ENCODE data around the gene LRRC36. TPM values are rescaled to one million over a fixed set of nuclear protein-coding genes. Genes with fewer than 3 reads are reported as not detected.

LRRC36 gene
- 1 to 10 TPM in 1 of 2 donors, not detected in 1; 1.6 TPM for total RNA-seq

GRCh38 chr16:67326472-67327309 lies at the start of gene LRRC36, which contains the start of gene KCTD19:
Gene LRRC36 (plus strand): TSS chr16:67326815. CDS start chr16:67326863, 48 bp downstream.
Gene KCTD19 (minus strand): TSS chr16:67326741. CDS start chr16:67326707, 34 bp downstream.
- H3K27ac Mint-ChIP-seq, result peak within 1 kb of the TSS; percentile 64
- ATAC-seq (replicated peaks), result peak; percentile 89
- peaks cover 4% of the 10 kb centered on the region for H3K4me1 Mint-ChIP-seq
- H3K4me3 Mint-ChIP-seq, result peak within 1 kb of the TSS; percentile 71
- H3K36me3 Mint-ChIP-seq (ENCODE audit: low read depth), result no peaks in the 10 kb centered on the region
- H3K9me3 Mint-ChIP-seq, result no peaks in the 10 kb centered on the region
- peaks cover 31% of the 10 kb centered on the region for H3K27me3 Mint-ChIP-seq

DNA sequence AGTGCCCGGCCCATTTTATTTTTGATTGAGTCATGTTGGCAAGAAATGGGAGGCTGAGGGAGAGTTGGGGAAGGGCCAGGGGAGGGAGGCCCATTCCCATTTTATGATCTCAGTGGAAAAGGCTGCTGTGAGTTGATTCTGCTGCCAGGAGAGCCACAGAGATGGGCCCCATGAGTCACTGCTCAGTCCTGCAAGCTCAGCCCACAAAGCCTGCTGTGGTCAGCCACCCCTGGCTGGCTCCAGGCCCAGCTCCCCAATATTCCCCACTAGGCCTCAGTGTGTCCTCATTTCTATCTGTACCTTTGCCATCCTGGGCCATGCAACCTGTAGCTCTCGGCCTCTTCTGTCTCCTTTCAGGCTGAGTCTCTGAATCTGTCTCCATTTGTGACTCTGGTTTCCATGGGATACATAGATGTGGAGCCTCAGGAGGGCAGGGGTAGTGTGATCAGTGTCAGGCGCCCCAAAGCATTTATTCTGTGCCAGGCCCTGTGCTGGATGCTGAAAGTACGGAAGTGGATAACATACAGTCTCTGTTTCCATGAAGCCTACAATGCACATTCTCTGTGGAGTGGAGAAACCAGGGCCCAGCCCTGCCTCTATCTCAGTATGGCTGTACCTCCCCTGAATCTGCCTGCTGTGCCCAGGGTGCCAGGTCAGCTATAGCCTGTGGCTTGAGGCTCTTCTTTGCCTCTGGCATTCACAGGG lies 49.2 kb upstream of the LRRC36 start:
- Mint-ChIP-seq H3K36me3 (ENCODE audit: low read depth) (peaks cover 28% of the 10 kb centered on the region), H3K4me1 (peaks cover 11% of the 10 kb centered on the region), H3K4me3 (peak overlapping the region; percentile 89), H3K27me3 (no peaks in the 10 kb centered on the region), H3K9me3 (no peaks in the 10 kb centered on the region), H3K27ac (peak overlapping the region; percentile 94)
- ATAC-seq (replicated peaks), result peak; percentile 60

DNA sequence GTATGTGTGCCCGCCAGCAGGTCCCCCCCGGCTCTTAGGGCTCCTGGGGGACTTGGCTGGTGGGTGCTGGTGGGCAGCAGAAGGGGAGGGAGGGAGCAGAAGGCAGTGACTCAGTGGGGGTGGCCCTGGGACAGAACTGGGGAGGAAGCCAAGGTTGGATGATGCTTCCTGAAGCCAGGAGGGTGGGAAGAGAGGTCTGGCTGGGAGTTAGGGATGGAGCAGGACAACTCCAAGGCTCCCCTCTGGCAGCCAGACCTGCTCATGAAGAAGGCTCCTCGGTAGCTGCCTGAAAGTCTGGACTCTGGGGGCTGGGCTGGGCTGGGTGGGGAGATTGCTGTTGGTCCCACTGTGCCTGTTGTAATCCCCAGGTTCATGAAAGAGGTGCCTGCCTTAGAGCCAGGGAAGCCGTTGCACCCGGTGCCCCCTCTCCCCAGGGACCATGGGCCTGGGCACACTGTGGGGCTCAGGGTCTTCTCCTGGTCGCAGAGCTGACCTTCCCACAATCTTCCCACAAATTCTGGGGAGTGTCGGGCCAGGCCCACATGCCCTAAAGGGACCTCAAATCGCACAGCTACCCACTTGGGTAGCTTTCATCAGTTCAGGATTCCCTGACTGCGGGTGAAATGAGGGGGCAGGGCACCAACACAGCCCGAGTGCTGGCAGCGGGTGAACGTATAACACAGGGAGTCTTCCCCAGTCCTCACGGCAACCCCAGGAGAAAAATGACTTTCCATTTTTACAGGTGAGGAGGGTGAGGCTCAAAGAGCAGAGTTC lies 48.4 kb upstream of the LRRC36 start:
- Mint-ChIP-seq H3K4me3 (peak overlapping the region; percentile 89), H3K4me1 (peaks cover 11% of the 10 kb centered on the region), H3K27ac (peak overlapping the region; percentile 94), H3K27me3 (no peaks in the 10 kb centered on the region), H3K9me3 (no peaks in the 10 kb centered on the region), H3K36me3 (ENCODE audit: low read depth) (peaks cover 28% of the 10 kb centered on the region)
- no peak for ATAC-seq (replicated peaks)

GRCh38 chr16:67278773-67279295 lies 47.8 kb upstream of the LRRC36 start:
- H3K27ac Mint-ChIP-seq, result peak overlapping the region; percentile 94

DNA sequence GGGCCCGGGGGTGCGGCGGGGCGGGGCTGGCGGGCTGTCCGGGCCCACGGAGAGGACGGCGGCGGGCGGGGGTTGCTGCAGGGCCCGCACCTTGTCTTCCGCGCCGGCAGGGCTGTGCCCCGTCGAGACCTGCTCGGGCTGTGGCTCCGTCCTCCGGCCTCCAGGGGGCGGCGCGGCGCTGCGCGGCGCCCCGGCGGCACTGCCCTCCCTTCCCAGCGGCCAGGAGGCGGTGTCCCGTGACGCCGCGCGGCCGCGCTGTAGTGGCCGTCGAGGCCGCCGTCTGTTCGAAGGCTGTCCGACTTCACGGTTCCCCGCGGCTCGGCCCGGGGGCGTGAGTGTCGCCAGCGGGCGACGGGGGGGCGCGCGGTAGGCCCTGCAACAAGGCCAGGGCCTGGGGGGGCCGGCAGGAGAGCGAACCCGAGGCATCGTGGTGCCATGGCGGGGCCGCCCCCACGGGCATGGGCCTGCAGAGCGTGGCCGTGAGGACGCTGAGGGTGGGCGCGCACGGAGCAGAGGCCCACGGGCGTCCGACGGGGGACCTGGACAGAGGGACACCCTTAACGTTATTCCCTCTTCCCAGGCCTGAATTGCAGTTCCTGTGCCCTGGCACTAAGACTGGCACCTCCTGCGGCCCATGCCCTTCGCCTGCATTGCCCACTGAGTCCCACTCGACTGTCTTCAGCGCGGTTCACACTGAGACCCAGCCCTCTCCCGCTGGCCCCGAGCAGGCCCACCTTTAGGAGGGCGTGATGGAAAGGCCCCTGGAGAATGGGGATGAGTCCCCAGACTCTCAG lies 47.1 kb upstream of the LRRC36 start, which contains the start of gene PLEKHG4:
Gene PLEKHG4, plus strand, starts transcription at position 237 of the 794 bp plus-strand sequence. Its CDS starts 513 bp downstream, at position 750.
- Mint-ChIP-seq H3K27ac (peak within 1 kb of the TSS; percentile 94), H3K4me1 (peaks cover 11% of the 10 kb centered on the region), H3K4me3 (peak within 1 kb of the TSS; percentile 89), H3K9me3 (no peaks in the 10 kb centered on the region), H3K36me3 (ENCODE audit: low read depth) (peaks cover 28% of the 10 kb centered on the region), H3K27me3 (no peaks in the 10 kb centered on the region)
- ATAC-seq (replicated peaks), result peak; percentile 90

More at GRCh38 chr16:67278773-67279295, 47.8 kb upstream of the LRRC36 start:
- no peaks in the 10 kb centered on the region for H3K27me3 Mint-ChIP-seq
- peak; percentile 70 for ATAC-seq (replicated peaks)
- no peaks in the 10 kb centered on the region for H3K9me3 Mint-ChIP-seq
- H3K36me3 Mint-ChIP-seq (ENCODE audit: low read depth), result peaks cover 28% of the 10 kb centered on the region
- peak overlapping the region; percentile 89 for H3K4me3 Mint-ChIP-seq
- peaks cover 11% of the 10 kb centered on the region for H3K4me1 Mint-ChIP-seq

DNA sequence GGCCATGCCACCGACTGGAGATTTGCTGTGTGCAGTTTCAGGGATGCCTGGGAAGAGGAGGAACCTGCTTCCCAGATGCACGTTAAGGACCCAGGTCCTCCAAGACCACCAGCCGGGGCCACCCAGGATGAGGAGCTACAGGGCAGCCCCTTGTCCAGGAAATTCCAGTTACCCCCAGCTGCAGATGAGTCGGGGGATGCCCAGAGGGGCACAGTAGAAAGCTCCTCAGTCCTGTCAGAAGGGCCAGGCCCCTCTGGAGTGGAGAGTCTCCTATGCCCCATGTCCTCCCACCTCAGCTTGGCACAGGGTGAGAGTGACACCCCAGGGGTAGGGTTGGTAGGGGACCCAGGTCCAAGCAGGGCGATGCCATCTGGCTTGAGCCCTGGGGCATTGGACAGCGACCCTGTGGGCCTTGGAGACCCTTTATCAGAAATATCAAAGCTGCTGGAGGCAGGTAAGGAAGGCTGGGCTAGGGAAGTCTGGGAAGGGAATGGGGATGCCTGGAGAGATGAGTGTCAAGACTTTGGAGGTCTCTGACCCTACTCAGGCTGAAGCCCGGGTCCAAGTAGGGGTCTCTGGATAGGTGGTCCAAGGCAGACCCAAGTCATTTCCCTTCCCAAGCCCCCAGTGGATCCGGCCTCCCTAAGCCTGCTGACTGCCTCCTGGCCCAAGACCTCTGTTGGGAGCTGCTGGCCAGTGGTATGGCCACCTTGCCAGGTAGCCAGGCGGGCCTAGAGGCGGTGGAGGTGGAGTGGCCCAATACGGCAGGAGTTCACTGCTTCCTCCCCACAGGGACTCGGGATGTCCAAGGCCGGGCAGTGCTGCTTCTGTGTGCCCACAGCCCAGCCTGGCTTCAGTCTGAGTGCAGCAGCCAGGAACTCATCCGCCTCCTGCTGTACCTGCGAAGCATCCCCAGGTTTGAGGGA lies 46.3 kb upstream of the LRRC36 start:
- H3K4me3 Mint-ChIP-seq, result peak overlapping the region; percentile 39
- peak overlapping the region; percentile 75 for H3K27ac Mint-ChIP-seq
- H3K27me3 Mint-ChIP-seq, result no peaks in the 10 kb centered on the region
- ATAC-seq (replicated peaks), result no peak
- peaks cover 24% of the 10 kb centered on the region for H3K36me3 Mint-ChIP-seq (ENCODE audit: low read depth)
- H3K4me1 Mint-ChIP-seq, result peaks cover 11% of the 10 kb centered on the region
- no peaks in the 10 kb centered on the region for H3K9me3 Mint-ChIP-seq

DNA sequence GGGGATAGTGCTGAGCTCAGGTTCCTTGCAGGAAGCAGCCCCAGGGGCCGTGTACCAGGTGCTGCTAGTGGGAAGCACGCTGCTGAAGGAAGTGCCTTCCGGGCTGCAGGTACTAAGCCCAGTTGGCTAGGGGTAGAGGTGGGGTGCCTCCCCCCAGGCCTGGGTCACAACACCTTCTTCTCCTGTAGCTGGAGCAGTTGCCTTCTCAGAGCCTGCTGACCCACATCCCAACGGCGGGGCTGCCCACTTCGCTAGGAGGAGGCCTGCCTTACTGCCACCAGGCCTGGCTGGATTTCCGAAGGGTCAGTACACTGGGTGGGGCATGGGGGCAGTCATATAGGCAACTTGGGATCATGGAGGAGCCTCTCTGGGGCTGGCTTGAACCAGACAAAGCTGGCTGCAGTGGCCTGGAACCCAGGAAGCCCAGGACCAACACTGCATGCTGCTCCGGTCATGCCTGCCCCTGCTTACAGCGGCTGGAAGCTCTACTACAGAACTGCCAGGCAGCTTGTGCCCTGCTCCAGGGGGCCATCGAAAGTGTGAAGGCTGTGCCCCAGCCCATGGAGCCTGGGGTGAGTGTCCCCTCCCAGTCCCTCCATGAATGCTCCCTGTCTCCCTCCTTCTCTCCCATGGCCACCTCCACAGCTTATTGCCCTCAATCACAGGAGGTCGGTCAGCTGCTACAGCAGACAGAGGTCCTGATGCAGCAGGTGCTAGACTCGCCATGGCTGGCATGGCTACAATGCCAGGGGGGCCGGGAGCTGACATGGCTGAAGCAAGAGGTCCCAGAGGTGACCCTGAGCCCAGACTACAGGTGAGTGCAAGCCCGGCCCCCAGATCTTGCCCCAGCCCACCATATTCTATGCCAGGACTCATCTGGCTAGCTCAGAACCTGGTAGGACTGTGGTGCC lies 44.8 kb upstream of the LRRC36 start:
- H3K4me3 Mint-ChIP-seq, result no peak overlapping the region
- no peaks in the 10 kb centered on the region for H3K9me3 Mint-ChIP-seq
- no peak overlapping the region for H3K27ac Mint-ChIP-seq
- peaks cover 10% of the 10 kb centered on the region for H3K36me3 Mint-ChIP-seq (ENCODE audit: low read depth)
- ATAC-seq (replicated peaks), result no peak
- H3K27me3 Mint-ChIP-seq, result no peaks in the 10 kb centered on the region
- peaks cover 6% of the 10 kb centered on the region for H3K4me1 Mint-ChIP-seq

DNA sequence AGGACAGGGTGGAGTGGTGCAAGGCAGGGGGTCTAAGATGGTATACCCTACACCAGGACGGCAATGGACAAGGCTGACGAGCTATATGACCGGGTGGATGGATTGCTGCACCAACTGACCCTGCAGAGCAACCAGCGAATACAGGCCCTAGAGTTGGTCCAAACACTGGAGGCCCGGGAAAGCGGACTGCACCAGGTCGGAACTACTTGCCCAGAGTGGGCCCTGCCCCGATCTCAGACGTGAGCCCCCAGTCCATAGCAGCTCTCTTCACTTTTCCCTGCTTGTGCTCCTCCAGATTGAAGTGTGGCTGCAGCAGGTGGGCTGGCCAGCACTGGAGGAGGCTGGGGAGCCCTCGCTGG lies 44.2 kb upstream of the LRRC36 start:
- no peaks in the 10 kb centered on the region for H3K9me3 Mint-ChIP-seq
- H3K27ac Mint-ChIP-seq, result peak overlapping the region; percentile 22
- peaks cover 4% of the 10 kb centered on the region for H3K36me3 Mint-ChIP-seq (ENCODE audit: low read depth)
- H3K4me1 Mint-ChIP-seq, result peaks cover 4% of the 10 kb centered on the region
- no peaks in the 10 kb centered on the region for H3K27me3 Mint-ChIP-seq
- no peak for ATAC-seq (replicated peaks)
- H3K4me3 Mint-ChIP-seq, result no peak overlapping the region

GRCh38 chr16:67283039-67283825 lies 43.4 kb upstream of the LRRC36 start:
- no peak for ATAC-seq (replicated peaks)
- no peaks in the 10 kb centered on the region for H3K27me3 Mint-ChIP-seq
- H3K4me3 Mint-ChIP-seq, result no peak overlapping the region
- H3K36me3 Mint-ChIP-seq (ENCODE audit: low read depth), result no peaks in the 10 kb centered on the region
- no peaks in the 10 kb centered on the region for H3K9me3 Mint-ChIP-seq
- H3K27ac Mint-ChIP-seq, result peak overlapping the region; percentile 22
- no peaks in the 10 kb centered on the region for H3K4me1 Mint-ChIP-seq

DNA sequence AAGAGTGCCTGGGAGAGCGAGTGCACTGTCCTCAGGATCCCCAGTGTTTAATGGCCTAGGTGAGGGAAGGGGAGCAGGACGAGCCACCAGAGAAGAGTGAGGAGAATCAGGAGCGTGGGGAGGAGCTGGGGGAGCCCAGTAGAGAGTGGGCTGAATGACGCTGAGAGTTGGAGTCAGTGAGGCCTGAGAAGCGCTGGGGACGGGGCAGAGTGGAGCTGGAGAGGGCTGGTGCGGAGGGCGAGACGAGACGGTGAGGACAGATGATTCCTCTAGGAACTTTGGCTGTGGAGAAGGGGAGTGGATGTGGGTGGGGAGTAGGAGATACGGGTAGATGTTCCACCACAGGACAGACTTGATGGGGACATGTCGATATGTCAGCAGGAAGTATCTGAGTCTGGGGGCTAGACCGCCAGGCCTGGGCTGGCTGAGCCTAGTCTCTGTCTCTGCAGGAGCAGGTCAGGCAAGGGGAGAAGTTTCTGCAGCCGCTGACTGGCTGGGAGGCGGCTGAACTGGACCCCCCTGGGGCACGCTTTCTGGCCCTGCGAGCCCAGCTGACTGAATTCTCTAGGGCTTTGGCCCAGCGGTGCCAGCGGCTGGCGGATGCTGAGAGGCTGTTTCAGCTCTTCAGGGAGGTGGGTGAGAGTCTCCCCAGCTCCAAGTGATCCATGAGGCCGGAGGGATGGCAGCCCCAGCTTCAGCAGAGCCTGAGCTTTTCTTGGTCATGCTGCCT lies 42.6 kb upstream of the LRRC36 start:
- Mint-ChIP-seq H3K4me1 (no peaks in the 10 kb centered on the region), H3K27ac (peak overlapping the region; percentile 22), H3K9me3 (no peaks in the 10 kb centered on the region), H3K4me3 (no peak overlapping the region), H3K27me3 (no peaks in the 10 kb centered on the region), H3K36me3 (ENCODE audit: low read depth) (no peaks in the 10 kb centered on the region)
- no peak for ATAC-seq (replicated peaks)

Measured in activated T-helper 17 cell treated with anti-CD3 and anti-CD28 coated beads, Interleukin-2, amount 50 U/mL, for 72 hours (primary cell).